OCI-LY3 (cell line): Measurements from ENCODE around the gene CYB561D1.

Source experiments
- H2AFZ ChIP-seq: fragments of 200-600, 300-600 bp; shearing (Covaris generic); 2 replicates; pipeline ENCODE4 v1.6.0; 2014; ENCODE audit warnings: antibody characterized with exemption, low read depth, low read length
- H3K27ac ChIP-seq: fragments of 200-600, 300-600 bp; sonication (generic); 2 replicates; pipeline ENCODE4 v1.5.1; 2014; ENCODE audit warnings: mild to moderate bottlenecking, low read length, moderate library complexity, mixed read lengths
- H3K27me3 ChIP-seq: fragments of 200-600, 300-600 bp; sonication (generic); 2 replicates; pipeline ENCODE4 v1.6.1; 2014; ENCODE audit warnings: low read depth, low read length, mixed read lengths
- H3K36me3 ChIP-seq: fragments of 200-600, 300-600 bp; sonication (generic); replicated peaks from 2 replicates; pipeline ENCODE3; 2014; ENCODE audit warnings: low read depth, low read length, mixed read lengths
- H3K4me1 ChIP-seq: fragments of 300-600, 200-600 bp; sonication (generic); 2 replicates; pipeline ENCODE4 v1.6.1; 2014; ENCODE audit warnings: low read length, mixed read lengths
- H3K4me2 ChIP-seq: fragments of 200-600, 300-600 bp; sonication (generic); 2 replicates; pipeline ENCODE4 v1.6.1; 2014; ENCODE audit warnings: low read length, mixed read lengths
- H3K4me3 ChIP-seq: fragments of 300-600, 200-600 bp; sonication (generic); 2 replicates; pipeline ENCODE4 v1.5.1; 2014; ENCODE audit warnings: antibody characterized with exemption, mild to moderate bottlenecking, low read length, moderate library complexity
- H3K79me2 ChIP-seq: fragments of 300-600, 200-600 bp; shearing (Covaris generic); 2 replicates; pipeline ENCODE4 v1.6.1; 2014; ENCODE audit warnings: mild to moderate bottlenecking, low read length, mixed read lengths
- H3K9ac ChIP-seq: fragments of 300-600, 200-600 bp; shearing (Covaris generic); 2 replicates; pipeline ENCODE4 v1.6.0; 2014; ENCODE audit warnings: mild to moderate bottlenecking, low read length, moderate library complexity
- H3K9me3 ChIP-seq: fragments of 200-600, 300-600 bp; shearing (Covaris generic); 2 replicates; pipeline ENCODE4 v1.6.1; 2014; ENCODE audit warnings: low read length, mixed read lengths; ENCODE audit not compliant: insufficient read depth
- H4K20me1 ChIP-seq: fragments of 200-600, 300-600 bp; sonication (generic); 2 replicates; pipeline ENCODE4 v1.6.1; 2016; ENCODE audit warnings: low read length, mixed read lengths; ENCODE audit not compliant: insufficient read depth
- EZH2phosphoT487 ChIP-seq: fragments of 200-600 bp; shearing (Covaris generic); IDR thresholded peaks from 2 replicates; pipeline ENCODE4 v1.6.1; 2018; ENCODE audit warnings: antibody characterized with exemption, mixed run types, low read depth
- TF ChIP-seq, protein P1 (sequence below): fragments of 200-600, 300-600 bp; sonication (generic); IDR thresholded peaks from 2 replicates; pipeline ENCODE4 v1.5.1; 2014; ENCODE audit warnings: antibody characterized with exemption, low read length, low read depth

Gene CYB561D1

GRCh38 chr1:109454497-109455133 lies 39.3 kb upstream of the CYB561D1 start:
- Histone ChIP-seq H3K27me3 (no peaks in the 10 kb centered on the region), H3K4me2 (no peak overlapping the region), H3K4me1 (no peaks in the 10 kb centered on the region), H3K9ac (no peak overlapping the region), H4K20me1 (no peaks in the 10 kb centered on the region), H3K36me3 (no peaks in the 10 kb centered on the region), H2AFZ (no peak overlapping the region), H3K4me3 (no peak overlapping the region), H3K79me2 (no peaks in the 10 kb centered on the region), H3K27ac (no peak overlapping the region), H3K9me3 (no peaks in the 10 kb centered on the region)
- TF ChIP-seq, protein P1, sequence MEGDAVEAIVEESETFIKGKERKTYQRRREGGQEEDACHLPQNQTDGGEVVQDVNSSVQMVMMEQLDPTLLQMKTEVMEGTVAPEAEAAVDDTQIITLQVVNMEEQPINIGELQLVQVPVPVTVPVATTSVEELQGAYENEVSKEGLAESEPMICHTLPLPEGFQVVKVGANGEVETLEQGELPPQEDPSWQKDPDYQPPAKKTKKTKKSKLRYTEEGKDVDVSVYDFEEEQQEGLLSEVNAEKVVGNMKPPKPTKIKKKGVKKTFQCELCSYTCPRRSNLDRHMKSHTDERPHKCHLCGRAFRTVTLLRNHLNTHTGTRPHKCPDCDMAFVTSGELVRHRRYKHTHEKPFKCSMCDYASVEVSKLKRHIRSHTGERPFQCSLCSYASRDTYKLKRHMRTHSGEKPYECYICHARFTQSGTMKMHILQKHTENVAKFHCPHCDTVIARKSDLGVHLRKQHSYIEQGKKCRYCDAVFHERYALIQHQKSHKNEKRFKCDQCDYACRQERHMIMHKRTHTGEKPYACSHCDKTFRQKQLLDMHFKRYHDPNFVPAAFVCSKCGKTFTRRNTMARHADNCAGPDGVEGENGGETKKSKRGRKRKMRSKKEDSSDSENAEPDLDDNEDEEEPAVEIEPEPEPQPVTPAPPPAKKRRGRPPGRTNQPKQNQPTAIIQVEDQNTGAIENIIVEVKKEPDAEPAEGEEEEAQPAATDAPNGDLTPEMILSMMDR = no peak
- no peak for TF ChIP-seq EZH2phosphoT487

DNA sequence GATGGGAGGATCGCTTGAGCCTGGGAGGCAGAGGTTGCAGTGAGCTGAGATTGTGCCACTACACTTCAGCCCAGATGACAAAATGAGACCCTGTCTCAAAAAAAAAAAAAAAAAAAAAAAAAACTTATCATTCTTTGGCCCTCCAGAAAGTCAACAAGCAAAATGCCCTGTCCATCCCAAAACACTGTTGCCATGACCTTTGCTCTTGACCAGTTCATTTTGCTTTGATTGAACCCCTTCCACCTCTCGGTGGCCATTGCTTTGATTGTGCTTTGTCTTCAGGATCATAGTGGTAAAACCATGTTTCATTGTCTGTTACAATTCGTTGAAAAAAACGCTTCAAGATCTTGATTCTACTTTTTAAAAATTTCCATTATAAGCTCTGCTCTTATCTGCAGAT lies 36.1 kb upstream of the CYB561D1 start:
- Histone ChIP-seq H2AFZ (no peak overlapping the region), H3K27me3 (no peaks in the 10 kb centered on the region), H3K79me2 (no peaks in the 10 kb centered on the region), H3K4me3 (no peak overlapping the region), H3K4me1 (no peaks in the 10 kb centered on the region), H3K4me2 (no peak overlapping the region), H3K27ac (no peak overlapping the region), H3K9ac (no peak overlapping the region), H4K20me1 (no peaks in the 10 kb centered on the region), H3K36me3 (no peaks in the 10 kb centered on the region), H3K9me3 (no peaks in the 10 kb centered on the region)
- TF ChIP-seq, protein P1 = no peak
- no peak for TF ChIP-seq EZH2phosphoT487

- no peak overlapping the region for H3K27ac ChIP-seq
- no peaks in the 10 kb centered on the region for H3K36me3 ChIP-seq
- no peak overlapping the region for H3K4me2 ChIP-seq
- H3K27me3 ChIP-seq = peaks cover 18% of the 10 kb centered on the region; the same call in 1 of the 2 replicates
- H3K79me2 ChIP-seq = no peaks in the 10 kb centered on the region
- no peak overlapping the region for H3K4me3 ChIP-seq
- H3K4me1 ChIP-seq = no peaks in the 10 kb centered on the region
- H4K20me1 ChIP-seq = no peaks in the 10 kb centered on the region
- H2AFZ ChIP-seq = no peak overlapping the region
- TF ChIP-seq, protein P1 = no peak
- no peak for TF ChIP-seq EZH2phosphoT487
- no peaks in the 10 kb centered on the region for H3K9me3 ChIP-seq
- H3K9ac ChIP-seq = no peak overlapping the region
Measured at GRCh38 chr1:109466125-109466451, 27.8 kb upstream of the CYB561D1 start.

GRCh38 chr1:109466452-109467300 lies 27.2 kb upstream of the CYB561D1 start, which contains the start of gene SYPL2:
SYPL2 (plus strand) TSS chr1:109466546; CDS start chr1:109466844, 298 bp downstream.
- no peak within 1 kb of the TSS for H3K9ac ChIP-seq
- no peaks in the 10 kb centered on the region for H3K36me3 ChIP-seq
- no peaks in the 10 kb centered on the region for H4K20me1 ChIP-seq
- H3K79me2 ChIP-seq = no peaks in the 10 kb centered on the region
- no peak within 1 kb of the TSS for H2AFZ ChIP-seq
- H3K4me1 ChIP-seq = no peaks in the 10 kb centered on the region
- no peak within 1 kb of the TSS for H3K4me3 ChIP-seq
- no peak for TF ChIP-seq EZH2phosphoT487
- TF ChIP-seq, protein P1 = no peak
- H3K4me2 ChIP-seq = no peak within 1 kb of the TSS
- H3K27ac ChIP-seq = no peak within 1 kb of the TSS
- no peaks in the 10 kb centered on the region for H3K9me3 ChIP-seq
- peaks cover 18% of the 10 kb centered on the region; the same call in 1 of the 2 replicates for H3K27me3 ChIP-seq
